ENCODE measurements around the gene KCNK13. TPM values are rescaled to one million over a fixed set of nuclear protein-coding genes. Genes with fewer than 3 reads are reported as not detected.
"Not testable (repeated sequence)": the region's sequence is repeated elsewhere in the genome, so short reads cannot be mapped to it uniquely, and the experiment has no call there.

The KCNK13 gene
- total RNA-seq, 3 donors from 2014 or later: not detected

- Mint-ChIP-seq H3K4me1 (ENCODE audit: low read depth) (no peaks in the 10 kb centered on the region), H3K4me3 (no peak overlapping the region), H3K27me3 (ENCODE audit: low read depth) (peaks cover 3% of the 10 kb centered on the region), H3K36me3 (ENCODE audit: insufficient read depth) (no peaks in the 10 kb centered on the region), H3K9me3 (peaks cover 3% of the 10 kb centered on the region)
- DNase-seq: no peak
- ATAC-seq: no peak
Observed at GRCh38 chr14:90228478-90228877, 166.7 kb downstream of the KCNK13 start.

- not testable (repeated sequence) for DNase-seq; H3K4me1 Mint-ChIP-seq (ENCODE audit: low read depth); H3K36me3 Mint-ChIP-seq (ENCODE audit: insufficient read depth); H3K4me3 Mint-ChIP-seq; H3K27me3 Mint-ChIP-seq (ENCODE audit: low read depth); ATAC-seq; H3K9me3 Mint-ChIP-seq
Observed at GRCh38 chr14:90229942-90230341, 168.1 kb downstream of the KCNK13 start.

Other genes starting within 250 kb of the KCNK13 start
- 1 to 10 TPM; 4.3 to 6.0 (median 5.2) TPM for gene EFCAB11, start 107.3 kb upstream of the KCNK13 start, total RNA-seq
- 10 to 100 TPM; 71.8 to 84.9 (median 72.9) TPM for gene TDP1, start 106.1 kb upstream of the KCNK13 start, total RNA-seq
- gene PSMC1, start 194.6 kb downstream of the KCNK13 start, total RNA-seq: 100 to 1,000 TPM; 224 to 239 (median 227) TPM